Keratinocyte (primary cell): ENCODE data around the gene WDR33. TPM values are rescaled to one million over a fixed set of nuclear protein-coding genes. Genes with fewer than 3 reads are reported as not detected.

Experiments used
- DNase-seq: peaks from one replicate; pipeline ENCODE4 v3.0.0-alpha.2; 2011; ENCODE audit warnings: low read depth, missing footprints, low spot score
- FAIRE-seq: peaks from 2 replicates; lab custom pipeline; 2011; peaks lifted over from hg19 to GRCh38; lab: Jason Lieb, UNC
- H2AFZ ChIP-seq: 2 replicates; pipeline ENCODE4 v1.6.0; 2012; ENCODE audit warnings: low read length, control low read depth, inconsistent platforms; ENCODE audit not compliant: control insufficient read depth
- H3K27ac ChIP-seq: 2 replicates; pipeline ENCODE4 v1.5.1; 2011; ENCODE audit warnings: low read length; ENCODE audit not compliant: control insufficient read depth, insufficient read depth
- H3K27me3 ChIP-seq: 3 replicates; pipeline ENCODE4 v1.6.0; 2011; ENCODE audit warnings: low read length; ENCODE audit not compliant: control insufficient read depth, insufficient read depth; ENCODE audit errors: extremely low read depth
- H3K36me3 ChIP-seq, 2 experiments: 2 replicates in 1 of 2; 3 replicates in 1 of 2; pipeline ENCODE4 v1.5.1; 2011; ENCODE audit warnings: low read length in 2 of 2, mild to moderate bottlenecking in 1 of 2; ENCODE audit not compliant: control insufficient read depth in 2 of 2, insufficient read depth in 2 of 2; ENCODE audit errors: extremely low read depth in 1 of 2
- H3K4me1 ChIP-seq: 3 replicates; pipeline ENCODE4 v1.5.1; 2011; ENCODE audit warnings: low read length; ENCODE audit not compliant: control insufficient read depth, insufficient read depth; ENCODE audit errors: extremely low read depth
- H3K4me2 ChIP-seq: 3 replicates; pipeline ENCODE4 v1.6.0; 2011; ENCODE audit warnings: low read depth, low read length; ENCODE audit not compliant: control insufficient read depth, insufficient read depth; ENCODE audit errors: extremely low read depth
- H3K4me3 ChIP-seq, 3 experiments: fragments of 200-600 bp in 1 of 3; sonication (generic) in 1 of 3; 2 replicates in 2 of 3; 3 replicates in 1 of 3; pipeline ENCODE4 v1.5.1; 2011 to 2016; ENCODE audit warnings: low read length in 3 of 3, mild to moderate bottlenecking in 3 of 3, control low read depth in 2 of 3, inconsistent platforms in 1 of 3, low read depth in 1 of 3, mixed read lengths in 1 of 3, mixed run types in 1 of 3, moderate library complexity in 1 of 3; ENCODE audit not compliant: control insufficient read depth in 2 of 3, insufficient read depth in 2 of 3; ENCODE audit errors: extremely low read depth in 1 of 3
- H3K79me2 ChIP-seq: 2 replicates; pipeline ENCODE4 v1.6.0; 2012; ENCODE audit warnings: low read length; ENCODE audit not compliant: control insufficient read depth, insufficient read depth
- H3K9ac ChIP-seq: 3 replicates; pipeline ENCODE4 v1.6.0; 2011; ENCODE audit warnings: low read length; ENCODE audit not compliant: control insufficient read depth, insufficient read depth; ENCODE audit errors: extremely low read depth
- H3K9me1 ChIP-seq: 3 replicates; pipeline ENCODE4 v1.6.0; 2011; ENCODE audit warnings: low read length; ENCODE audit not compliant: control insufficient read depth, insufficient read depth; ENCODE audit errors: extremely low read depth
- H3K9me3 ChIP-seq: 2 replicates; pipeline ENCODE4 v1.5.1; 2012; ENCODE audit warnings: low read depth, low read length; ENCODE audit not compliant: control insufficient read depth
- H4K20me1 ChIP-seq: 3 replicates; pipeline ENCODE4 v1.6.0; 2011; ENCODE audit warnings: low read length; ENCODE audit not compliant: control insufficient read depth, insufficient read depth; ENCODE audit errors: extremely low read depth
- EZH2 ChIP-seq: IDR thresholded peaks from one replicate; pipeline ENCODE4 v1.6.1; 2012; ENCODE audit warnings: inconsistent platforms, mild to moderate bottlenecking, low read length, moderate library complexity
- dilution Hi-C: fragments of 300-500 bp; cut with MboI; formaldehyde crosslinking; loops from one replicate; pipeline ENCODE4 v1.7.0; 2020; ENCODE audit warnings: low sequenced_read_pairs; ENCODE audit not compliant: extremely low pct_ligation_motif_present
- polyA plus RNA-seq, 5 experiments: library from polyadenylated mRNA; depleted of rRNA in 3 of 5; stranded (reverse) in 3 of 5; stranded (forward) in 1 of 5; unstranded in 1 of 5; fragments of >200 nt; gene quantifications; 1 replicate in 1 of 5; 2 replicates in 3 of 5; 3 replicates in 1 of 5; pipeline versions ENCODE4 v1.2.1 to v1.2.3, GENCODE V29; 2011 to 2012; ENCODE audit warnings: missing spikeins in 2 of 5, low read depth in 1 of 5, low replicate concordance in 1 of 5
- TF ChIP-seq, protein P1 (sequence below), 3 experiments: IDR thresholded peaks in 1 of 3; conservative IDR thresholded peaks in 1 of 3; optimal IDR thresholded peaks in 1 of 3; 2 replicates in 2 of 3; 3 replicates in 1 of 3; pipeline versions ENCODE3 to v1.5.1; 2011; ENCODE audit warnings: low read length in 3 of 3, mild to moderate bottlenecking in 3 of 3, moderate library complexity in 2 of 3, control low read depth in 1 of 3, inconsistent platforms in 1 of 3; ENCODE audit not compliant: insufficient read depth in 2 of 3; ENCODE audit errors: extremely low read depth in 1 of 3

The WDR33 gene
- polyA plus RNA-seq, 1 donor (not counting 4 experiments of a cell fraction or from before 2014, with no cell fraction given), result 44.5 TPM

- Histone ChIP-seq H3K36me3 (peaks cover 18 to 37% of the 10 kb centered on the region in 2 experiments), H4K20me1 (no peaks in the 10 kb centered on the region), H3K4me3 (no peak overlapping the region), H3K9ac (no peak overlapping the region), H3K9me3 (no peaks in the 10 kb centered on the region), H3K27me3 (no peaks in the 10 kb centered on the region), H3K4me2 (no peak overlapping the region), H3K9me1 (no peaks in the 10 kb centered on the region), H3K79me2 (no peaks in the 10 kb centered on the region), H2AFZ (no peak overlapping the region), H3K27ac (no peak overlapping the region), H3K4me1 (no peaks in the 10 kb centered on the region)
- TF ChIP-seq EZH2, result no peak
- TF ChIP-seq, protein P1, sequence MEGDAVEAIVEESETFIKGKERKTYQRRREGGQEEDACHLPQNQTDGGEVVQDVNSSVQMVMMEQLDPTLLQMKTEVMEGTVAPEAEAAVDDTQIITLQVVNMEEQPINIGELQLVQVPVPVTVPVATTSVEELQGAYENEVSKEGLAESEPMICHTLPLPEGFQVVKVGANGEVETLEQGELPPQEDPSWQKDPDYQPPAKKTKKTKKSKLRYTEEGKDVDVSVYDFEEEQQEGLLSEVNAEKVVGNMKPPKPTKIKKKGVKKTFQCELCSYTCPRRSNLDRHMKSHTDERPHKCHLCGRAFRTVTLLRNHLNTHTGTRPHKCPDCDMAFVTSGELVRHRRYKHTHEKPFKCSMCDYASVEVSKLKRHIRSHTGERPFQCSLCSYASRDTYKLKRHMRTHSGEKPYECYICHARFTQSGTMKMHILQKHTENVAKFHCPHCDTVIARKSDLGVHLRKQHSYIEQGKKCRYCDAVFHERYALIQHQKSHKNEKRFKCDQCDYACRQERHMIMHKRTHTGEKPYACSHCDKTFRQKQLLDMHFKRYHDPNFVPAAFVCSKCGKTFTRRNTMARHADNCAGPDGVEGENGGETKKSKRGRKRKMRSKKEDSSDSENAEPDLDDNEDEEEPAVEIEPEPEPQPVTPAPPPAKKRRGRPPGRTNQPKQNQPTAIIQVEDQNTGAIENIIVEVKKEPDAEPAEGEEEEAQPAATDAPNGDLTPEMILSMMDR (optimal IDR thresholded peaks at IDR 0.05 in 1 of 3, IDR thresholded peaks at IDR 0.05 in 1 of 3, conservative IDR thresholded peaks at IDR 0.05 in 1 of 3; ENCODE audit: extremely low read depth in 1 of 3, insufficient read depth in 2 of 3, low read length in 3 of 3), result no peak
- no peak for FAIRE-seq
- dilution Hi-C loops, result no loop called here
- DNase-seq, result no peak
Observed at GRCh38 chr2:127762441-127762840, 48.5 kb downstream of the WDR33 start.

GRCh38 chr2:127759931-127760330 is 51.0 kb downstream of the WDR33 start:
- H3K4me3 ChIP-seq, result no peak overlapping the region
- H3K4me2 ChIP-seq, result no peak overlapping the region
- H3K36me3 ChIP-seq, result peaks cover 18 to 28% of the 10 kb centered on the region in 2 experiments
- no peak overlapping the region for H2AFZ ChIP-seq
- no peak overlapping the region for H3K27ac ChIP-seq
- no peak for TF ChIP-seq EZH2
- TF ChIP-seq, protein P1 (optimal IDR thresholded peaks at IDR 0.05 in 1 of 3, IDR thresholded peaks at IDR 0.05 in 1 of 3, conservative IDR thresholded peaks at IDR 0.05 in 1 of 3; ENCODE audit: extremely low read depth in 1 of 3, insufficient read depth in 2 of 3, low read length in 3 of 3), result no peak
- no peaks in the 10 kb centered on the region for H3K9me3 ChIP-seq
- no peaks in the 10 kb centered on the region for H3K79me2 ChIP-seq
- no peak overlapping the region for H3K9ac ChIP-seq
- FAIRE-seq (no peak), DNase-seq (no peak)
- H4K20me1 ChIP-seq, result no peaks in the 10 kb centered on the region
- no peaks in the 10 kb centered on the region for H3K27me3 ChIP-seq
- H3K9me1 ChIP-seq, result no peaks in the 10 kb centered on the region
- no peaks in the 10 kb centered on the region for H3K4me1 ChIP-seq
- dilution Hi-C loops, result no loop called here
